Panc1 (cell line): ENCODE measurements around the gene TLR3. TPM values are rescaled to one million over a fixed set of nuclear protein-coding genes. Genes with fewer than 3 reads are reported as not detected.

Experiments
- ATAC-seq: fragments of 200-7000 bp; cut with Tn5 transposase; 2 replicates; pipeline ENCODE4 v1.9.1; 2020; ENCODE audit warnings: mild to moderate bottlenecking, moderate library complexity
- BruUV-seq: library from RNA; stranded (reverse); fragments of 400-500 nt; replicated peaks from 2 replicates; lab custom pipeline; 2021; lab: Mats Ljungman, UMichigan
- CTCF ChIA-PET: fragments of 300-600 bp; sonication (Branson Sonifier 250); formaldehyde crosslinking; loops from one replicate; lab custom pipeline; 2022; ENCODE audit warnings: antibody characterized with exemption; lab: Charles Lee
- POLR2A ChIA-PET: fragments of 300-600 bp; sonication (Branson Sonifier 250); formaldehyde crosslinking; loops from one replicate; lab custom pipeline; 2022; ENCODE audit warnings: antibody characterized with exemption; lab: Charles Lee
- DNase-seq: peaks from one replicate; pipeline ENCODE4 v3.0.0-alpha.2; 2010; ENCODE audit warnings: low read depth, low spot score
- H3K27ac ChIP-seq: 2 replicates; pipeline ENCODE4 v1.5.1; 2011; ENCODE audit warnings: mild to moderate bottlenecking, low read length, inconsistent platforms
- H3K27me3 ChIP-seq: fragments of 200-500 bp; sonication (Bioruptor generic); 2 replicates; pipeline ENCODE4 v1.6.0; 2014; ENCODE audit warnings: low read length, inconsistent platforms; ENCODE audit not compliant: control insufficient read depth, insufficient read depth
- H3K36me3 ChIP-seq: fragments of 200-500 bp; sonication (Bioruptor generic); 2 replicates; pipeline ENCODE4 v1.5.1; 2014; ENCODE audit warnings: inconsistent platforms, mild to moderate bottlenecking, low read length, moderate library complexity; ENCODE audit not compliant: control insufficient read depth, insufficient read depth
- H3K4me1 ChIP-seq: 2 replicates; pipeline ENCODE4 v1.5.1; 2011; ENCODE audit warnings: inconsistent platforms, mild to moderate bottlenecking, low read length, moderate library complexity; ENCODE audit not compliant: control insufficient read depth, insufficient read depth
- H3K4me3 ChIP-seq, 2 experiments: 2 replicates each; pipeline ENCODE4 v1.5.1; 2011 to 2012; ENCODE audit warnings: low read depth in 2 of 2, low read length in 2 of 2, mild to moderate bottlenecking in 2 of 2, inconsistent platforms in 1 of 2, moderate library complexity in 1 of 2
- H3K9me3 ChIP-seq: fragments of 200-500 bp; sonication (Bioruptor generic); 2 replicates; pipeline ENCODE4 v1.5.1; 2014; ENCODE audit warnings: low read depth, mild to moderate bottlenecking, inconsistent platforms, low read length, moderate library complexity; ENCODE audit not compliant: control insufficient read depth, insufficient read depth
- POLR2AphosphoS5 ChIP-seq: IDR thresholded peaks from 2 replicates; pipeline ENCODE4 v1.6.1; 2012; ENCODE audit warnings: mild to moderate bottlenecking, low read depth, low read length, moderate library complexity
- SIN3A ChIP-seq: IDR thresholded peaks from 2 replicates; pipeline ENCODE4 v1.6.1; 2012; ENCODE audit warnings: low read depth, mild to moderate bottlenecking, low read length, moderate library complexity, borderline replicate concordance; ENCODE audit not compliant: insufficient read depth
- TCF7L2 ChIP-seq: IDR thresholded peaks from 2 replicates; pipeline ENCODE4 v1.6.1; 2011; ENCODE audit warnings: mild to moderate bottlenecking, low read depth, low read length, inconsistent platforms
- in situ Hi-C: cut with HindIII; loops from 2 replicates; pipeline ENCODE4 v1.10.0; 2016; ENCODE audit warnings: low sequenced_read_pairs, low pct_unique_long_range_greater_than_20kb
- intact Hi-C: fragments of 100-400 bp; cut with micrococcal nuclease; formaldehyde crosslinking; loops from one replicate; pipeline ENCODE4 v1.10.0; 2022; ENCODE audit not compliant: unreplicated experiment
- total RNA-seq: library from RNA; stranded (reverse); gene quantifications from one replicate; pipeline ENCODE4 v1.2.1, GENCODE V29; 2021; ENCODE audit not compliant: unreplicated experiment
- TF ChIP-seq, protein P1 (sequence below): fragments of 450-650 bp; IDR thresholded peaks from 2 replicates; pipeline ENCODE4 v1.5.1; 2017; ENCODE audit warnings: mild to moderate bottlenecking
- TF ChIP-seq, protein P2 (sequence below), 2 experiments: IDR thresholded peaks; 2 replicates each; pipeline ENCODE4 v1.6.1; 2011 to 2012; ENCODE audit warnings: low read depth in 2 of 2, control low read depth in 1 of 2, low read length in 1 of 2, mild to moderate bottlenecking in 1 of 2, moderate library complexity in 1 of 2; ENCODE audit not compliant: insufficient read depth in 1 of 2

Gene TLR3
- total RNA-seq, 1 experiment from 2014 or later = 0.41 TPM

GRCh38 chr4:186030399-186030775 is 38.6 kb upstream of the TLR3 start:
- POLR2A ChIA-PET = interaction anchor here (0.7 kb wide), 1 partner anchor 566 kb away, joined by 4 read pairs; no protein-coding TSS in a partner anchor
- in situ Hi-C loops = no loop called here

GRCh38 chr4:186030795-186031194 is 38.2 kb upstream of the TLR3 start:
- TF ChIP-seq, protein P1, sequence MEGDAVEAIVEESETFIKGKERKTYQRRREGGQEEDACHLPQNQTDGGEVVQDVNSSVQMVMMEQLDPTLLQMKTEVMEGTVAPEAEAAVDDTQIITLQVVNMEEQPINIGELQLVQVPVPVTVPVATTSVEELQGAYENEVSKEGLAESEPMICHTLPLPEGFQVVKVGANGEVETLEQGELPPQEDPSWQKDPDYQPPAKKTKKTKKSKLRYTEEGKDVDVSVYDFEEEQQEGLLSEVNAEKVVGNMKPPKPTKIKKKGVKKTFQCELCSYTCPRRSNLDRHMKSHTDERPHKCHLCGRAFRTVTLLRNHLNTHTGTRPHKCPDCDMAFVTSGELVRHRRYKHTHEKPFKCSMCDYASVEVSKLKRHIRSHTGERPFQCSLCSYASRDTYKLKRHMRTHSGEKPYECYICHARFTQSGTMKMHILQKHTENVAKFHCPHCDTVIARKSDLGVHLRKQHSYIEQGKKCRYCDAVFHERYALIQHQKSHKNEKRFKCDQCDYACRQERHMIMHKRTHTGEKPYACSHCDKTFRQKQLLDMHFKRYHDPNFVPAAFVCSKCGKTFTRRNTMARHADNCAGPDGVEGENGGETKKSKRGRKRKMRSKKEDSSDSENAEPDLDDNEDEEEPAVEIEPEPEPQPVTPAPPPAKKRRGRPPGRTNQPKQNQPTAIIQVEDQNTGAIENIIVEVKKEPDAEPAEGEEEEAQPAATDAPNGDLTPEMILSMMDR = no peak
- TF ChIP-seq SIN3A (no peak), POLR2AphosphoS5 (no peak)
- TF ChIP-seq, protein P2, sequence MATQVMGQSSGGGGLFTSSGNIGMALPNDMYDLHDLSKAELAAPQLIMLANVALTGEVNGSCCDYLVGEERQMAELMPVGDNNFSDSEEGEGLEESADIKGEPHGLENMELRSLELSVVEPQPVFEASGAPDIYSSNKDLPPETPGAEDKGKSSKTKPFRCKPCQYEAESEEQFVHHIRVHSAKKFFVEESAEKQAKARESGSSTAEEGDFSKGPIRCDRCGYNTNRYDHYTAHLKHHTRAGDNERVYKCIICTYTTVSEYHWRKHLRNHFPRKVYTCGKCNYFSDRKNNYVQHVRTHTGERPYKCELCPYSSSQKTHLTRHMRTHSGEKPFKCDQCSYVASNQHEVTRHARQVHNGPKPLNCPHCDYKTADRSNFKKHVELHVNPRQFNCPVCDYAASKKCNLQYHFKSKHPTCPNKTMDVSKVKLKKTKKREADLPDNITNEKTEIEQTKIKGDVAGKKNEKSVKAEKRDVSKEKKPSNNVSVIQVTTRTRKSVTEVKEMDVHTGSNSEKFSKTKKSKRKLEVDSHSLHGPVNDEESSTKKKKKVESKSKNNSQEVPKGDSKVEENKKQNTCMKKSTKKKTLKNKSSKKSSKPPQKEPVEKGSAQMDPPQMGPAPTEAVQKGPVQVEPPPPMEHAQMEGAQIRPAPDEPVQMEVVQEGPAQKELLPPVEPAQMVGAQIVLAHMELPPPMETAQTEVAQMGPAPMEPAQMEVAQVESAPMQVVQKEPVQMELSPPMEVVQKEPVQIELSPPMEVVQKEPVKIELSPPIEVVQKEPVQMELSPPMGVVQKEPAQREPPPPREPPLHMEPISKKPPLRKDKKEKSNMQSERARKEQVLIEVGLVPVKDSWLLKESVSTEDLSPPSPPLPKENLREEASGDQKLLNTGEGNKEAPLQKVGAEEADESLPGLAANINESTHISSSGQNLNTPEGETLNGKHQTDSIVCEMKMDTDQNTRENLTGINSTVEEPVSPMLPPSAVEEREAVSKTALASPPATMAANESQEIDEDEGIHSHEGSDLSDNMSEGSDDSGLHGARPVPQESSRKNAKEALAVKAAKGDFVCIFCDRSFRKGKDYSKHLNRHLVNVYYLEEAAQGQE (IDR thresholded peaks at IDR 0.05; ENCODE audit: insufficient read depth in 1 of 2, low read depth in 2 of 2, low read length in 1 of 2) = no peak
- ATAC-seq (no peak), DNase-seq (no peak)
- no TSS peak for BruUV-seq
- ChIA-PET CTCF (no interaction called here), POLR2A (no interaction called here)
- no peak overlapping the region for H3K4me3 ChIP-seq
- H3K4me1 ChIP-seq = no peaks in the 10 kb centered on the region
- H3K27me3 ChIP-seq = no peaks in the 10 kb centered on the region
- intact Hi-C loops = no loop called here
- in situ Hi-C loops = no loop called here
- no peak overlapping the region for H3K27ac ChIP-seq
- H3K9me3 ChIP-seq = no peaks in the 10 kb centered on the region
- H3K36me3 ChIP-seq = no peaks in the 10 kb centered on the region

More at GRCh38 chr4:186030399-186030775, 38.6 kb upstream of the TLR3 start:
- Histone ChIP-seq H3K9me3 (no peaks in the 10 kb centered on the region), H3K4me3 (no peak overlapping the region), H3K27ac (no peak overlapping the region), H3K27me3 (no peaks in the 10 kb centered on the region), H3K36me3 (no peaks in the 10 kb centered on the region), H3K4me1 (no peaks in the 10 kb centered on the region)
- intact Hi-C loops = no loop called here
- CTCF ChIA-PET = no interaction called here
- no peak for DNase-seq
- TF ChIP-seq TCF7L2 = no peak
- TF ChIP-seq, protein P1 = no peak
- TF ChIP-seq, protein P2 (IDR thresholded peaks at IDR 0.05; ENCODE audit: insufficient read depth in 1 of 2, low read depth in 2 of 2, low read length in 1 of 2) = no peak
- no peak for TF ChIP-seq POLR2AphosphoS5
- no peak for TF ChIP-seq SIN3A
- no TSS peak for BruUV-seq
- no peak for ATAC-seq
